OCI-LY3 (cell line): Measurements from ENCODE around the gene ITPKB.

Experiments used
- H2AFZ ChIP-seq: fragments of 200-600, 300-600 bp; shearing (Covaris generic); 2 replicates; pipeline ENCODE4 v1.6.0; 2014; ENCODE audit warnings: antibody characterized with exemption, low read depth, low read length
- H3K27ac ChIP-seq: fragments of 200-600, 300-600 bp; sonication (generic); 2 replicates; pipeline ENCODE4 v1.5.1; 2014; ENCODE audit warnings: mild to moderate bottlenecking, low read length, moderate library complexity, mixed read lengths
- H3K27me3 ChIP-seq: fragments of 200-600, 300-600 bp; sonication (generic); 2 replicates; pipeline ENCODE4 v1.6.1; 2014; ENCODE audit warnings: low read depth, low read length, mixed read lengths
- H3K36me3 ChIP-seq: fragments of 200-600, 300-600 bp; sonication (generic); replicated peaks from 2 replicates; pipeline ENCODE3; 2014; ENCODE audit warnings: low read depth, low read length, mixed read lengths
- H3K4me1 ChIP-seq: fragments of 300-600, 200-600 bp; sonication (generic); 2 replicates; pipeline ENCODE4 v1.6.1; 2014; ENCODE audit warnings: low read length, mixed read lengths
- H3K4me2 ChIP-seq: fragments of 200-600, 300-600 bp; sonication (generic); 2 replicates; pipeline ENCODE4 v1.6.1; 2014; ENCODE audit warnings: low read length, mixed read lengths
- H3K4me3 ChIP-seq: fragments of 300-600, 200-600 bp; sonication (generic); 2 replicates; pipeline ENCODE4 v1.5.1; 2014; ENCODE audit warnings: antibody characterized with exemption, mild to moderate bottlenecking, low read length, moderate library complexity
- H3K79me2 ChIP-seq: fragments of 300-600, 200-600 bp; shearing (Covaris generic); 2 replicates; pipeline ENCODE4 v1.6.1; 2014; ENCODE audit warnings: mild to moderate bottlenecking, low read length, mixed read lengths
- H3K9ac ChIP-seq: fragments of 300-600, 200-600 bp; shearing (Covaris generic); 2 replicates; pipeline ENCODE4 v1.6.0; 2014; ENCODE audit warnings: mild to moderate bottlenecking, low read length, moderate library complexity
- H3K9me3 ChIP-seq: fragments of 200-600, 300-600 bp; shearing (Covaris generic); 2 replicates; pipeline ENCODE4 v1.6.1; 2014; ENCODE audit warnings: low read length, mixed read lengths; ENCODE audit not compliant: insufficient read depth
- H4K20me1 ChIP-seq: fragments of 200-600, 300-600 bp; sonication (generic); 2 replicates; pipeline ENCODE4 v1.6.1; 2016; ENCODE audit warnings: low read length, mixed read lengths; ENCODE audit not compliant: insufficient read depth
- EZH2phosphoT487 ChIP-seq: fragments of 200-600 bp; shearing (Covaris generic); IDR thresholded peaks from 2 replicates; pipeline ENCODE4 v1.6.1; 2018; ENCODE audit warnings: antibody characterized with exemption, mixed run types, low read depth
- TF ChIP-seq, protein P1 (sequence below): fragments of 200-600, 300-600 bp; sonication (generic); IDR thresholded peaks from 2 replicates; pipeline ENCODE4 v1.5.1; 2014; ENCODE audit warnings: antibody characterized with exemption, low read length, low read depth

ITPKB gene

DNA sequence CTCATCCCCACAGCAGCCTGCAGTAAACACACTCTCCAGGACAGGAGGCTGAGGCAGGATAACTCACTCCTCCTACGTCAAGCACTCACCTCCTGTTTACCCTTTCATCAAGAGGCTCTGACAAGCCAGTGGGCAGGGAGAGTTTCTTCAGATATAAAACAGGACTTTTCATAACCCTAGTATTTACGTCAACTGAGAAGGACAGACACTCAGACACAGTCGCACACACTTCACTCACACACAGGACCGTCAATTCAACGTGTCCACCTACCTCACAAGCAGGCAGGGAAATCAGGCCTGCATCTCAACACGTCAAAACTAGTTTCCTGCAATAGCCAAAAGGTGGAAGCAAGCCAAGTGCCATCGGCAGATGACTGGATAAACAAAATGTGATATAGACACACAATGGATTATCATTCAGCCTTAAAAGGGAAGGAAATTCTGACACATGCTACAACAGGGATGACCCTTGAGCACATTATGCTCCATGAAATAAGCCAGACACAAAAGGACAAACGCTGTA lies 48.6 kb downstream of the ITPKB start:
- Histone ChIP-seq H2AFZ (no peak overlapping the region), H3K4me1 (peaks cover 29% of the 10 kb centered on the region), H3K36me3 (no peaks in the 10 kb centered on the region), H3K27ac (no peak overlapping the region), H4K20me1 (peaks cover 5% of the 10 kb centered on the region; the same call in 1 of the 2 replicates), H3K9ac (no peak overlapping the region), H3K4me3 (no peak overlapping the region), H3K9me3 (no peaks in the 10 kb centered on the region), H3K79me2 (no peaks in the 10 kb centered on the region), H3K27me3 (no peaks in the 10 kb centered on the region), H3K4me2 (peak overlapping the region; percentile 12; the same call in 1 of the 2 replicates)
- TF ChIP-seq, protein P1, sequence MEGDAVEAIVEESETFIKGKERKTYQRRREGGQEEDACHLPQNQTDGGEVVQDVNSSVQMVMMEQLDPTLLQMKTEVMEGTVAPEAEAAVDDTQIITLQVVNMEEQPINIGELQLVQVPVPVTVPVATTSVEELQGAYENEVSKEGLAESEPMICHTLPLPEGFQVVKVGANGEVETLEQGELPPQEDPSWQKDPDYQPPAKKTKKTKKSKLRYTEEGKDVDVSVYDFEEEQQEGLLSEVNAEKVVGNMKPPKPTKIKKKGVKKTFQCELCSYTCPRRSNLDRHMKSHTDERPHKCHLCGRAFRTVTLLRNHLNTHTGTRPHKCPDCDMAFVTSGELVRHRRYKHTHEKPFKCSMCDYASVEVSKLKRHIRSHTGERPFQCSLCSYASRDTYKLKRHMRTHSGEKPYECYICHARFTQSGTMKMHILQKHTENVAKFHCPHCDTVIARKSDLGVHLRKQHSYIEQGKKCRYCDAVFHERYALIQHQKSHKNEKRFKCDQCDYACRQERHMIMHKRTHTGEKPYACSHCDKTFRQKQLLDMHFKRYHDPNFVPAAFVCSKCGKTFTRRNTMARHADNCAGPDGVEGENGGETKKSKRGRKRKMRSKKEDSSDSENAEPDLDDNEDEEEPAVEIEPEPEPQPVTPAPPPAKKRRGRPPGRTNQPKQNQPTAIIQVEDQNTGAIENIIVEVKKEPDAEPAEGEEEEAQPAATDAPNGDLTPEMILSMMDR: no peak
- TF ChIP-seq EZH2phosphoT487: no peak

DNA sequence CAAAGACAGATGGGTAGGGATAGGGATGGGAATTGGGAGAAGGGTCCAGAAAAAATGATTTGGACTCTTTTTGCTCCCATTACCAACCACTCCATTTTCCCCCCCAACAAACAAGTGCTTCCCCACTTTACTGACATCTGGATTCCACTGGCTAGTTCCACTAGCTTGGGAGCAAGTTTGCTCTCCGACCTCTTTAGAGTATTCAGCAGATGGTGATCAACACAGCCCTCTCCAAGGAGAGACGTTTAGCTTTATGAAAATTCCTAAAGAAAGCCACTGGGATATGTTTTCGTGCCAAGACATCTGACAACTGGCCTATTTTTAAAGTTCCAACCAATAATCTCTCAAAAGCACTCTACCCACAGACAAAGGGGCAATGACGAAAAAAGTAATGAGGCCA lies 50.3 kb downstream of the ITPKB start:
- no peaks in the 10 kb centered on the region for H3K9me3 ChIP-seq
- H3K9ac ChIP-seq: no peak overlapping the region
- no peaks in the 10 kb centered on the region for H3K27me3 ChIP-seq
- no peaks in the 10 kb centered on the region for H3K36me3 ChIP-seq
- no peaks in the 10 kb centered on the region for H3K79me2 ChIP-seq
- H4K20me1 ChIP-seq: peaks cover 5% of the 10 kb centered on the region; the same call in 1 of the 2 replicates
- TF ChIP-seq, protein P1: no peak
- no peak for TF ChIP-seq EZH2phosphoT487
- H2AFZ ChIP-seq: no peak overlapping the region
- no peak overlapping the region for H3K4me3 ChIP-seq
- H3K4me1 ChIP-seq: peaks cover 29% of the 10 kb centered on the region
- no peak overlapping the region for H3K27ac ChIP-seq
- H3K4me2 ChIP-seq: peak overlapping the region; percentile 23; the same call in 1 of the 2 replicates

DNA sequence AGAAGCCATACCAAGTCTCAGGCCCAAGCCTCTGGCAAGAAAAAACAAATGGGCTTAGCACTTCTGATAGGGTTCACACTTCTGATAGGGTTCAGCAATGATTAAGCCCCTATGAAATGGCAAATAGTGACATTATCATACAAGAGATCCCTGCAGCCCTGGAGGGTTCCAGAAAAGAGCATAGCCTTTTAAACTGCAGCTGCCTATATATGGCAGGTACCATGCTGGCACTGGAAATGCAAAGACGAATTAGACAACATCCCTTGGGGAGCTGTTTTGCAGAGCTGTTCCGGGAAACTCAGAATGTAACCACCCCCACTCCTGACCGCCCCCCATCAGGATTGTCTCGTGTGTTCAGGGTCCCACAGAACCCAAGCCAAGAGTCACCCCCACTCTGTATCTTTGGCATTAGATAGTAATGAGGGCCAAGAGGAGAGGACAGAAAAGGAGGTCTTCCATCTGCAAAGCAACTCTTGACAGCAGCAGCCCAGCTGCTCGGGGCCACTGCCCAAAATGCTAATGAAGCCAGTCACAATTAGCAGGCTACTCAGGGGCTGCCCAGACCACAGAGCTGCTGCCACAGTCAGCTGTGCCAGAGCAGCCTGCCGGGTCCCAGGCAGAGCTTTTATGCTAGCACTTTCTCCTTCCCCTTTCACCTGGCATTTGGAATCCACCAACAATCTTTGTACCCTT lies 50.9 kb downstream of the ITPKB start:
- H3K9ac ChIP-seq: no peak overlapping the region
- H3K4me2 ChIP-seq: peak overlapping the region; percentile 23; the same call in 1 of the 2 replicates
- no peaks in the 10 kb centered on the region for H3K9me3 ChIP-seq
- H3K79me2 ChIP-seq: no peaks in the 10 kb centered on the region
- peaks cover 29% of the 10 kb centered on the region for H3K4me1 ChIP-seq
- no peak overlapping the region for H3K4me3 ChIP-seq
- TF ChIP-seq EZH2phosphoT487: no peak
- TF ChIP-seq, protein P1: no peak
- no peaks in the 10 kb centered on the region for H3K36me3 ChIP-seq
- no peaks in the 10 kb centered on the region for H3K27me3 ChIP-seq
- no peak overlapping the region for H2AFZ ChIP-seq
- peaks cover 5% of the 10 kb centered on the region; the same call in 1 of the 2 replicates for H4K20me1 ChIP-seq
- no peak overlapping the region for H3K27ac ChIP-seq

DNA sequence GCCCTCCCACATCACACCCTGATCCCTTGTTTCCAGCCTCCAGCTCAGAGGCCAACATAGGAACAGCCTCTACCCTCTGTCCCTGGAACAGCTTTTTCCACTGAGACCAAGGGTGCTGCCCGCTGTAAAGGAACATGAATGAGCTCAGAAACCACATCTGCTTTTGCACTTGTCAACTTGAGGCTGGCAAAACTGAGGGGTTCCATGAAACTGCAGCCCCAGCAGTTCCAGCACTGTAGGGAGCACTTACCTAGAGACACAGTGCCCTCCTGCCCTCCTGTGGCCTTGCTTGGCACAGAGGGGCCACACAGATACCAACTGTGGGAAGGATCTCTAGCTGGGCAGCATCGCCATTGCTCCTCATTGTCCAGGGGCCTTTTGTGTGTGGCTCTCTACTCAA lies 51.7 kb downstream of the ITPKB start:
- no peaks in the 10 kb centered on the region for H3K79me2 ChIP-seq
- no peak overlapping the region for H3K27ac ChIP-seq
- H4K20me1 ChIP-seq: peaks cover 5% of the 10 kb centered on the region; the same call in 1 of the 2 replicates
- H3K9me3 ChIP-seq: no peaks in the 10 kb centered on the region
- H3K4me3 ChIP-seq: no peak overlapping the region
- H3K4me2 ChIP-seq: no peak overlapping the region
- peaks cover 29% of the 10 kb centered on the region for H3K4me1 ChIP-seq
- no peak overlapping the region for H2AFZ ChIP-seq
- H3K36me3 ChIP-seq: no peaks in the 10 kb centered on the region
- H3K9ac ChIP-seq: no peak overlapping the region
- H3K27me3 ChIP-seq: no peaks in the 10 kb centered on the region
- TF ChIP-seq EZH2phosphoT487: no peak
- TF ChIP-seq, protein P1: peak; percentile 54
